CD8-positive, alpha-beta memory T cell (primary cell): Measurements from ENCODE around the gene UGP2. TPM values are rescaled to one million over a fixed set of nuclear protein-coding genes. Genes with fewer than 3 reads are reported as not detected.

Source experiments
- CTCF ChIA-PET: fragments of 350-600 bp; sonication (Branson Sonifier 250); formaldehyde crosslinking; loops from one replicate; lab custom pipeline; 2021; ENCODE audit warnings: antibody characterized with exemption; lab: Charles Lee
- POLR2A ChIA-PET: fragments of 350-600 bp; sonication (Branson Sonifier 250); formaldehyde crosslinking; loops from one replicate; lab custom pipeline; 2021; ENCODE audit warnings: antibody characterized with exemption; lab: Charles Lee
- DNase-seq, 5 donors: peaks; one replicate each; pipeline versions ENCODE4 v3.0.0 to v3.0.0-alpha.2; 2020 to 2022; ENCODE audit warnings: mixed read lengths in 1 of 5
- H3K27ac ChIP-seq: one replicate; pipeline ENCODE4 v1.7.0; 2013; ENCODE audit warnings: low read depth, mild to moderate bottlenecking, low read length, moderate library complexity
- H3K27me3 ChIP-seq: 2 replicates; pipeline ENCODE4 v1.7.0; 2013; ENCODE audit warnings: low read length, mild to moderate bottlenecking; ENCODE audit not compliant: insufficient read depth, poor library complexity, severe bottlenecking
- H3K36me3 ChIP-seq: 2 replicates; pipeline ENCODE4 v1.7.0; 2013; ENCODE audit warnings: mild to moderate bottlenecking, low read length, moderate library complexity; ENCODE audit not compliant: insufficient read depth
- H3K4me1 ChIP-seq: 2 replicates; pipeline ENCODE4 v1.7.0; 2013; ENCODE audit warnings: mild to moderate bottlenecking, low read length, moderate library complexity; ENCODE audit not compliant: insufficient read depth
- H3K4me3 ChIP-seq: 2 replicates; pipeline ENCODE4 v1.7.0; 2013; ENCODE audit warnings: mild to moderate bottlenecking, low read length
- H3K9me3 ChIP-seq: 2 replicates; pipeline ENCODE4 v1.7.0; 2013; ENCODE audit warnings: mild to moderate bottlenecking, low read length
- H3K27ac Mint-ChIP-seq, 8 donors: one replicate each; pipeline ENCODE4 v1.8.0; 2020 to 2021; ENCODE audit warnings: mixed read lengths in 8 of 8, mild to moderate bottlenecking in 6 of 8, inconsistent platforms in 3 of 8, moderate library complexity in 3 of 8
- H3K27me3 Mint-ChIP-seq, 2 donors: one replicate each; pipeline ENCODE4 v1.8.0; 2020 to 2021; ENCODE audit warnings: mixed read lengths in 2 of 2, mild to moderate bottlenecking in 1 of 2, moderate library complexity in 1 of 2
- H3K36me3 Mint-ChIP-seq, 3 donors: one replicate each; pipeline ENCODE4 v1.8.0; 2020 to 2021; ENCODE audit warnings: mixed read lengths in 3 of 3, inconsistent platforms in 1 of 3, mild to moderate bottlenecking in 1 of 3
- H3K4me1 Mint-ChIP-seq, 3 donors: one replicate each; pipeline ENCODE4 v1.8.0; 2020 to 2021; ENCODE audit warnings: mixed read lengths in 3 of 3, inconsistent platforms in 1 of 3, mild to moderate bottlenecking in 1 of 3
- H3K4me3 Mint-ChIP-seq, 7 donors: one replicate each; pipeline ENCODE4 v1.8.0; 2020 to 2021; ENCODE audit warnings: mixed read lengths in 7 of 7, mild to moderate bottlenecking in 6 of 7, moderate library complexity in 4 of 7, inconsistent platforms in 2 of 7
- H3K9me3 Mint-ChIP-seq, 5 donors: one replicate each; pipeline ENCODE4 v1.8.0; 2020 to 2022; ENCODE audit warnings: mixed read lengths in 5 of 5, mild to moderate bottlenecking in 3 of 5, moderate library complexity in 2 of 5, inconsistent platforms in 1 of 5
- polyA plus RNA-seq: library from polyadenylated mRNA; unstranded; fragments of 300-500 nt; fragmentation: Illumina TruSeq; gene quantifications from one replicate; pipeline ENCODE4 v1.2.3, GENCODE V29; 2021
- total RNA-seq, 2 experiments: library from RNA; stranded (reverse); gene quantifications; one replicate each; pipeline ENCODE4 v1.2.3, GENCODE V29; 2021

UGP2 gene
- total and polyA plus RNA-seq, 3 experiments from 2014 or later: 59.2 to 131 (median 59.8) TPM

DNA sequence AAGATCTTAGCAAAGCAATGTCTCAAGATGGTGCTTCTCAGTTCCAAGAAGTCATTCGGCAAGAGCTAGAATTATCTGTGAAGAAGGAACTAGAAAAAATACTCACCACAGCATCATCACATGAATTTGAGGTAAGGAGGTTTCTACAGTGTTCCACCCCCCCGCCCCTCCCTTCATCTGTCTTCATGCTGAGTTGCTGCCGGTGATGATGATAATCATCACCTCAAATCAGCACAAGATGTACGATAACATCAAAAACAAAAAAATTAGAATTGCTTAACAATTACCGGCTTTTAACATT is 14.6 kb downstream of the UGP2 start:
- no peaks in the 10 kb centered on the region for H3K27me3 ChIP-seq
- H3K36me3 ChIP-seq: peaks cover 8% of the 10 kb centered on the region
- peak overlapping the region; percentile 90 to 96 (median 94) for H3K27ac Mint-ChIP-seq
- ChIA-PET CTCF (interaction anchor here (0.9 to 3.0 kb wide), 3 partner anchors 15 to 163 kb away, joined by 3 to 12 read pairs (median 4); no protein-coding TSS in a partner anchor), POLR2A (interaction anchor here (2.1 kb wide), 1 partner anchor 15 kb away, joined by 9 read pairs; the partner anchor contains the start of gene UGP2)
- H3K4me3 Mint-ChIP-seq: peak overlapping the region; percentile 46 to 74 (median 64)
- no peaks in the 10 kb centered on the region for H3K9me3 Mint-ChIP-seq
- H3K27ac ChIP-seq: peak overlapping the region; percentile 33
- H3K4me1 ChIP-seq: peaks cover 50% of the 10 kb centered on the region
- no peaks in the 10 kb centered on the region for H3K9me3 ChIP-seq
- H3K36me3 Mint-ChIP-seq: peaks cover 0 to 37% (median 1%) of the 10 kb centered on the region in 3 donors
- peak; percentile 34 to 77 (median 52) for DNase-seq
- peaks cover 63 to 71% (median 71%) of the 10 kb centered on the region in 3 donors for H3K4me1 Mint-ChIP-seq
- peak overlapping the region; percentile 27 for H3K4me3 ChIP-seq
- no peaks in the 10 kb centered on the region for H3K27me3 Mint-ChIP-seq

DNA sequence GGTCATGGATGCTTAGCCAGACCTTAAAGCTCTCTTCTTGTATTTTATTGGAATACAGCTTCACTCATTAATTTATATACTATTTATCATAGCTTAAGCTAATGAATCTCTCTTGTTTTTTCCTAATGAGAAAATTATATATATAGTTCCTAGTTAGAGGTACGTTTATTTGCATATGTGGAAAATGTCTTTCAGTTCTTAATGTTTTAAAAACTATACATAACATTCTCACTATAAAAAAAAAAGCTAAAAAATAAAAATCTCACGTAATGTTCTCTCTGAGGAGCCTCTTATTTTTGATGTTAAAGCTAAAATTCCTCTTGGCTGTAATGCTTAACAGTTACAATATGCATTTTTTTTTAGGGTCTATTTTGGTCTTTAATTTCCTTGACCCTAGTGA is 16.6 kb downstream of the UGP2 start:
- no peaks in the 10 kb centered on the region for H3K9me3 Mint-ChIP-seq
- peaks cover 12% of the 10 kb centered on the region for H3K36me3 ChIP-seq
- H3K4me3 Mint-ChIP-seq: no peak overlapping the region
- no peaks in the 10 kb centered on the region for H3K27me3 Mint-ChIP-seq
- H3K36me3 Mint-ChIP-seq: peaks cover 0 to 55% (median 6%) of the 10 kb centered on the region in 3 donors
- peaks cover 41% of the 10 kb centered on the region for H3K4me1 ChIP-seq
- no peaks in the 10 kb centered on the region for H3K9me3 ChIP-seq
- H3K27ac ChIP-seq: no peak overlapping the region
- CTCF ChIA-PET: interaction anchor here (1.1 to 3.0 kb wide), 3 partner anchors 9 to 159 kb away, joined by 3 to 12 read pairs (median 4); no protein-coding TSS in a partner anchor
- no peak for DNase-seq
- H3K27ac Mint-ChIP-seq: peak overlapping the region in 5 of 8 donors; percentile 3 to 69 (median 46)
- no peak overlapping the region for H3K4me3 ChIP-seq
- POLR2A ChIA-PET: interaction anchor here (1.3 kb wide), 1 partner anchor 17 kb away, joined by 4 read pairs; the partner anchor contains the start of gene UGP2
- H3K4me1 Mint-ChIP-seq: peaks cover 46 to 56% (median 55%) of the 10 kb centered on the region in 3 donors
- H3K27me3 ChIP-seq: no peaks in the 10 kb centered on the region

- H3K4me1 Mint-ChIP-seq: peaks cover 26 to 51% (median 39%) of the 10 kb centered on the region in 3 donors
- POLR2A ChIA-PET: interaction anchor here (0.6 to 1.8 kb wide), 3 partner anchors 20 to 273 kb away, joined by 6 to 13 read pairs (median 9); partner anchors contain the start of genes MDH1, UGP2 and WDPCP
- H3K4me3 Mint-ChIP-seq: no peak overlapping the region
- Histone ChIP-seq H3K4me1 (peaks cover 14% of the 10 kb centered on the region), H3K27me3 (no peaks in the 10 kb centered on the region), H3K4me3 (no peak overlapping the region), H3K36me3 (peaks cover 17% of the 10 kb centered on the region), H3K9me3 (no peaks in the 10 kb centered on the region), H3K27ac (no peak overlapping the region)
- no peaks in the 10 kb centered on the region for H3K9me3 Mint-ChIP-seq
- no peaks in the 10 kb centered on the region for H3K27me3 Mint-ChIP-seq
- H3K36me3 Mint-ChIP-seq: peaks cover 0 to 73% (median 10%) of the 10 kb centered on the region in 3 donors
- peak; percentile 26 to 73 (median 51) for DNase-seq
- CTCF ChIA-PET: interaction anchor here (0.7 to 2.8 kb wide), 16 partner anchors 11 to 439 kb away, joined by 3 to 23 read pairs (median 4); partner anchors contain the start of genes MDH1, UGP2 and WDPCP
- H3K27ac Mint-ChIP-seq: peak overlapping the region in 6 of 8 donors; percentile 7 to 90 (median 33)
Measured at GRCh38 chr2:63861220-63861822, 19.6 kb downstream of the UGP2 start.

DNA sequence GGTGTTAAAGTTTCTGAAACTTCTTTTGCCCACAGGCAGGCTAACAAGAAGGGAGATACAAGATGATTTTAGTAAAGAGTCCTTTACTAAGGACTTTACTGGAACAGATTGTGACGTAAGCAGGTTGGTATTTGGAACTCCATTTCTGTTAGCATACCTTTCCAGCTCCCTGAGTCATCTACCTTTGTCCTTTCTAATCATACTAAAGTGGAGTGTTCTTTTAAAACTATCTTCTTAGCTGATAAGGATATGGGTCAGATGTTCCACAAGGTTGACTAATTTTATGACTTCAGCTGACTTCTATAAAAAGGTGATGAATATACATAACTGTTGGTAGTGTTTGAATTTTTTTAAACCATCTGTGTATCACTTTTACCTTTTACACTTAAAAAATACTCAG is 21.1 kb downstream of the UGP2 start:
- POLR2A ChIA-PET: no interaction called here
- H3K27me3 Mint-ChIP-seq: no peaks in the 10 kb centered on the region
- Histone ChIP-seq H3K4me3 (no peak overlapping the region), H3K4me1 (peaks cover 6% of the 10 kb centered on the region), H3K36me3 (peaks cover 13% of the 10 kb centered on the region), H3K27me3 (no peaks in the 10 kb centered on the region), H3K9me3 (no peaks in the 10 kb centered on the region), H3K27ac (no peak overlapping the region)
- no peak overlapping the region for H3K4me3 Mint-ChIP-seq
- peaks cover 23 to 46% (median 38%) of the 10 kb centered on the region in 3 donors for H3K4me1 Mint-ChIP-seq
- peak overlapping the region in 1 of 8 donors; percentile 17 for H3K27ac Mint-ChIP-seq
- H3K9me3 Mint-ChIP-seq: no peaks in the 10 kb centered on the region
- CTCF ChIA-PET: interaction anchor here (1.6 to 2.8 kb wide), 2 partner anchors 21 to 164 kb away, joined by 4 to 23 read pairs; partner anchors contain the start of gene UGP2
- no peak for DNase-seq
- H3K36me3 Mint-ChIP-seq: peaks cover 0 to 67% (median 10%) of the 10 kb centered on the region in 3 donors

- Histone ChIP-seq H3K27ac (no peak overlapping the region), H3K36me3 (peaks cover 9% of the 10 kb centered on the region), H3K27me3 (no peaks in the 10 kb centered on the region), H3K4me1 (peaks cover 6% of the 10 kb centered on the region), H3K9me3 (no peaks in the 10 kb centered on the region), H3K4me3 (no peak overlapping the region)
- DNase-seq: no peak
- Mint-ChIP-seq H3K4me1 (peaks cover 22 to 49% (median 33%) of the 10 kb centered on the region in 3 donors), H3K36me3 (peaks cover 0 to 70% (median 14%) of the 10 kb centered on the region in 3 donors), H3K27me3 (no peaks in the 10 kb centered on the region), H3K27ac (peak overlapping the region in 2 of 8 donors; percentile 37 to 75), H3K4me3 (no peak overlapping the region), H3K9me3 (no peaks in the 10 kb centered on the region)
- ChIA-PET POLR2A (interaction anchor here (2.2 kb wide), 1 partner anchor 23 kb away, joined by 7 read pairs; the partner anchor contains the start of gene UGP2), CTCF (no interaction called here)
Measured at GRCh38 chr2:63863707-63864106, 22.0 kb downstream of the UGP2 start.

- Mint-ChIP-seq H3K4me3 (peak overlapping the region in 1 of 7 donors; percentile 35), H3K36me3 (peaks cover 0 to 61% (median 16%) of the 10 kb centered on the region in 3 donors), H3K27ac (peak overlapping the region in 4 of 8 donors; percentile 47 to 76 (median 63)), H3K27me3 (no peaks in the 10 kb centered on the region), H3K4me1 (peaks cover 23 to 56% (median 33%) of the 10 kb centered on the region in 3 donors), H3K9me3 (no peaks in the 10 kb centered on the region)
- no peak for DNase-seq
- Histone ChIP-seq H3K27ac (no peak overlapping the region), H3K9me3 (no peaks in the 10 kb centered on the region), H3K4me1 (peaks cover 6% of the 10 kb centered on the region), H3K27me3 (no peaks in the 10 kb centered on the region), H3K36me3 (peaks cover 9% of the 10 kb centered on the region), H3K4me3 (no peak overlapping the region)
- ChIA-PET CTCF (interaction anchor here (0.6 to 1.2 kb wide), 3 partner anchors 9 to 226 kb away, joined by 3 to 4 read pairs (median 3); partner anchors contain the start of gene UGP2), POLR2A (interaction anchor here (2.2 kb wide), 1 partner anchor 24 kb away, joined by 7 read pairs; the partner anchor contains the start of gene UGP2)
Measured at GRCh38 chr2:63865159-63865799, 23.6 kb downstream of the UGP2 start.

- Mint-ChIP-seq H3K27ac (peak overlapping the region in 7 of 8 donors; percentile 26 to 84 (median 76)), H3K9me3 (no peaks in the 10 kb centered on the region), H3K27me3 (no peaks in the 10 kb centered on the region), H3K4me3 (peak overlapping the region in 5 of 7 donors; percentile 0 to 42 (median 34)), H3K4me1 (peaks cover 21 to 57% (median 29%) of the 10 kb centered on the region in 3 donors), H3K36me3 (peaks cover 0 to 63% (median 16%) of the 10 kb centered on the region in 3 donors)
- peaks cover 6% of the 10 kb centered on the region for H3K4me1 ChIP-seq
- H3K9me3 ChIP-seq: no peaks in the 10 kb centered on the region
- no peak overlapping the region for H3K27ac ChIP-seq
- H3K27me3 ChIP-seq: no peaks in the 10 kb centered on the region
- ChIA-PET CTCF (interaction anchor here (0.6 to 1.2 kb wide), 2 partner anchors 24 to 227 kb away, joined by 3 to 4 read pairs; partner anchors contain the start of gene UGP2), POLR2A (interaction anchor here (0.9 to 2.2 kb wide), 2 partner anchors 25 kb away, joined by 3 to 7 read pairs; partner anchors contain the start of gene UGP2)
- peaks cover 9% of the 10 kb centered on the region for H3K36me3 ChIP-seq
- DNase-seq: peak in 1 of 5 donors; percentile 12
- H3K4me3 ChIP-seq: no peak overlapping the region
Measured at GRCh38 chr2:63866009-63866709, 24.5 kb downstream of the UGP2 start.
